ENCODE results near the gene SCARF2.

SCARF2 gene

GRCh38 chr22:20423906-20424551 is 13.6 kb downstream of the SCARF2 start:
- Histone ChIP-seq H2AFZ (ENCODE audit: low read length) (no peak overlapping the region), H3K27ac (ENCODE audit: low read depth, low read length, poor library complexity, severe bottlenecking) (no peak overlapping the region), H3K27me3 (ENCODE audit: insufficient read depth, low read length) (peaks cover 9% of the 10 kb centered on the region; the same call in 1 of the 2 replicates), H3K36me3 (ENCODE audit: insufficient read depth, low read length) (no peaks in the 10 kb centered on the region), H3F3A (ENCODE audit: insufficient read depth, low read length) (no peaks in the 10 kb centered on the region), H3K9me2 (ENCODE audit: low read depth, low read length) (no peaks in the 10 kb centered on the region), H4K20me1 (ENCODE audit: insufficient read depth, low read length) (no peaks in the 10 kb centered on the region), H3K4me3 (ENCODE audit: low read depth, low read length, poor library complexity, severe bottlenecking) (no peak overlapping the region), H3K79me2 (ENCODE audit: insufficient read depth, low read length) (no peaks in the 10 kb centered on the region), H3K9me3 (ENCODE audit: low read length) (no peaks in the 10 kb centered on the region), H3K4me1 (ENCODE audit: insufficient read depth, low read length, severe bottlenecking) (peaks cover 3% of the 10 kb centered on the region), H3K4me2 (ENCODE audit: low read length) (no peak overlapping the region), H3K9ac (ENCODE audit: low read length) (no peak overlapping the region)
- TF ChIP-seq CTCF (IDR thresholded peaks at IDR 0.05; ENCODE audit: low read length) (no peak), EZH2 (IDR thresholded peaks at IDR 0.05; ENCODE audit: borderline replicate concordance, low read length) (no peak)

GRCh38 chr22:20423008-20423905 is 14.4 kb downstream of the SCARF2 start:
- Histone ChIP-seq H4K20me1 (ENCODE audit: insufficient read depth, low read length) (no peaks in the 10 kb centered on the region), H3K4me1 (ENCODE audit: insufficient read depth, low read length, severe bottlenecking) (no peaks in the 10 kb centered on the region), H2AFZ (ENCODE audit: low read length) (no peak overlapping the region), H3K9me3 (ENCODE audit: low read length) (no peaks in the 10 kb centered on the region), H3K4me3 (ENCODE audit: low read depth, low read length, poor library complexity, severe bottlenecking) (no peak overlapping the region), H3K36me3 (ENCODE audit: insufficient read depth, low read length) (no peaks in the 10 kb centered on the region), H3K4me2 (ENCODE audit: low read length) (no peak overlapping the region), H3K27ac (ENCODE audit: low read depth, low read length, poor library complexity, severe bottlenecking) (no peak overlapping the region), H3K79me2 (ENCODE audit: insufficient read depth, low read length) (no peaks in the 10 kb centered on the region), H3K9ac (ENCODE audit: low read length) (no peak overlapping the region), H3K9me2 (ENCODE audit: low read depth, low read length) (no peaks in the 10 kb centered on the region), H3K27me3 (ENCODE audit: insufficient read depth, low read length) (peaks cover 9% of the 10 kb centered on the region; the same call in 1 of the 2 replicates), H3F3A (ENCODE audit: insufficient read depth, low read length) (no peaks in the 10 kb centered on the region)
- TF ChIP-seq EZH2 (IDR thresholded peaks at IDR 0.05; ENCODE audit: borderline replicate concordance, low read length) (no peak), CTCF (IDR thresholded peaks at IDR 0.05; ENCODE audit: low read length) (no peak)

- Histone ChIP-seq H3K4me1 (ENCODE audit: insufficient read depth, low read length, severe bottlenecking) (no peaks in the 10 kb centered on the region), H3K27ac (ENCODE audit: low read depth, low read length, poor library complexity, severe bottlenecking) (no peak overlapping the region), H3K4me2 (ENCODE audit: low read length) (no peak overlapping the region), H3F3A (ENCODE audit: insufficient read depth, low read length) (no peaks in the 10 kb centered on the region), H4K20me1 (ENCODE audit: insufficient read depth, low read length) (no peaks in the 10 kb centered on the region), H3K79me2 (ENCODE audit: insufficient read depth, low read length) (no peaks in the 10 kb centered on the region), H3K9ac (ENCODE audit: low read length) (no peak overlapping the region), H3K9me2 (ENCODE audit: low read depth, low read length) (no peaks in the 10 kb centered on the region), H3K4me3 (ENCODE audit: low read depth, low read length, poor library complexity, severe bottlenecking) (no peak overlapping the region), H3K9me3 (ENCODE audit: low read length) (no peaks in the 10 kb centered on the region), H2AFZ (ENCODE audit: low read length) (no peak overlapping the region), H3K27me3 (ENCODE audit: insufficient read depth, low read length) (peaks cover 9% of the 10 kb centered on the region; the same call in 1 of the 2 replicates), H3K36me3 (ENCODE audit: insufficient read depth, low read length) (no peaks in the 10 kb centered on the region)
- TF ChIP-seq CTCF (IDR thresholded peaks at IDR 0.05; ENCODE audit: low read length) (no peak), EZH2 (IDR thresholded peaks at IDR 0.05; ENCODE audit: borderline replicate concordance, low read length) (no peak)
Observed at GRCh38 chr22:20422271-20423007, 15.2 kb downstream of the SCARF2 start.
